Right kidney (tissue), 9 donors: ENCODE measurements around the gene NME4.
"Not testable (repeated sequence)": the region's sequence is repeated elsewhere in the genome, so short reads cannot be mapped to it uniquely, and the experiment has no call there.

Experiments
- DNase-seq: peaks from one replicate; pipeline ENCODE4 v3.0.0-alpha.2; 2016
- long read RNA-seq, 8 donors: transcript quantifications; one replicate each; lab custom pipeline, GENCODE V29; 2026

NME4 gene
- long read RNA-seq, donor 1, transcript NME4-201 (5 exons, 995 nt), result major isoform, 78 of 149 reads
- long read RNA-seq, donor 1, transcript NME4-210 (2 exons, 1,861 nt), result minor isoform, 11 of 149 reads
- long read RNA-seq, donor 1, partial matches to known transcripts, result 49 of 149 reads
- long read RNA-seq, donor 1, other reads (novel, unspliced or antisense), result 7 of 149 reads
- long read RNA-seq, donor 2, transcript NME4-201 (5 exons, 995 nt), result major isoform, 52 of 87 reads
- long read RNA-seq, donor 2, transcript NME4-210 (2 exons, 1,861 nt), result minor isoform, 10 of 87 reads
- long read RNA-seq, donor 2, partial matches to known transcripts, result 17 of 87 reads
- long read RNA-seq, donor 2, other reads (novel, unspliced or antisense), result 5 of 87 reads
- long read RNA-seq, donor 3, transcript NME4-201 (5 exons, 995 nt), result major isoform, 20 of 25 reads
- long read RNA-seq, donor 3, partial matches to known transcripts, result 0 of 25 reads
- long read RNA-seq, donor 3, other reads (novel, unspliced or antisense), result 0 of 25 reads
- long read RNA-seq, donor 4, transcript NME4-201 (5 exons, 995 nt), result major isoform, 35 of 59 reads
- long read RNA-seq, donor 4, partial matches to known transcripts, result 16 of 59 reads
- long read RNA-seq, donor 4, other reads (novel, unspliced or antisense), result 0 of 59 reads
- long read RNA-seq, donor 5, transcript NME4-210 (2 exons, 1,861 nt), result minor isoform, 5 of 92 reads
- long read RNA-seq, donor 5, transcript NME4-201 (5 exons, 995 nt), result major isoform, 60 of 92 reads
- long read RNA-seq, donor 5, partial matches to known transcripts, result 17 of 92 reads
- long read RNA-seq, donor 5, other reads (novel, unspliced or antisense), result 5 of 92 reads
- long read RNA-seq, donor 6, transcript NME4-201 (5 exons, 995 nt), result major isoform, 37 of 109 reads
- long read RNA-seq, donor 6, transcript NME4-210 (2 exons, 1,861 nt), result minor isoform, 13 of 109 reads
- long read RNA-seq, donor 6, partial matches to known transcripts, result 56 of 109 reads
- long read RNA-seq, donor 6, other reads (novel, unspliced or antisense), result 0 of 109 reads
- long read RNA-seq, donor 7, result 0 reads
- long read RNA-seq, donor 8, transcript NME4-210 (2 exons, 1,861 nt), result minor isoform, 9 of 66 reads
- long read RNA-seq, donor 8, transcript NME4-201 (5 exons, 995 nt), result major isoform, 41 of 66 reads
- long read RNA-seq, donor 8, partial matches to known transcripts, result 12 of 66 reads
- long read RNA-seq, donor 8, other reads (novel, unspliced or antisense), result 0 of 66 reads

GRCh38 chr16:397135-397661 is at the start of gene NME4:
Gene NME4, plus strand, starts transcription at chr16:397199. Its CDS starts 24 bp downstream, at chr16:397223.
- DNase-seq, result peak; percentile 80

- no peak for DNase-seq
These were observed 49.8 kb upstream of the NME4 start for GRCh38 chr16:347203-347602.

DNA sequence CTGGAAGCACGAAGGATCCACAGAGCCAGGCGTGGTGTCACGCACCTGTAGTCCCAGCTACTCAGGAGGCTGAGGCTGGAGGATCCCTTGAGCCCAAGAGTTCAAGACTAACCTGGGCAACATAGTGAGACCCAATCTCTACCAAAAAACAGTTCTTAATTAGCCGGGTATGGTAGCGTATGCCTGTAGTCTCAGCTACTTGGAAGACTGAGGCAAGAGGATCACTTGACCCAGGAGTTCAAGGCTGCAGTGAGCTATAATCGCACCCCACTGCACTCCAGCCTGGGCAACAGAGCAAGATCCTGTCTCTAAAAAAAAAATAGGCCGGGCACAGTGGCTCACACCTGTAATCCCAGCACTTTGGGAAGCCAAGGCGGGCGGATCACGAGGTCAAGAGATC is 48.5 kb upstream of the NME4 start:
- not testable (repeated sequence) for DNase-seq

- no peak for DNase-seq
These were observed 47.8 kb upstream of the NME4 start for GRCh38 chr16:349211-349610.

DNA sequence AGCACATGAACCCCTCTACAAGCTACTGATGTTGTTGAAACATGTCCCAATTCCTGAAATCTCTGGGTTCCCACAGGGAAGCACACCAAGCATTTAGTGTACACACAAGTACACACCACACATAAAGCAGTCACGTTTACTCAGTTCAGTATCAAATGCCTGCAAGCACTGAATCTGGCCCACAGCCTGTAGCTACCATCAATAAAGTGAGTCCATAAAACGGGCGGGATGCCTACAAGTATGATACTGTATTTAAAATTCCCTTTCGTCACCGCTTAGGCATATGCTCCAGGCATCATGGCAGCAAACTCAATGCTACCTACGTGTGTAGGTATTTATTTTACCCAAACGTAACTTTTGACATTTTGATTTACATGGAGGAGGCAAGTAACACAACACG is 46.8 kb upstream of the NME4 start:
- no peak for DNase-seq

GRCh38 chr16:351804-352520 is 45.0 kb upstream of the NME4 start:
- DNase-seq, result peak; percentile 57

DNA sequence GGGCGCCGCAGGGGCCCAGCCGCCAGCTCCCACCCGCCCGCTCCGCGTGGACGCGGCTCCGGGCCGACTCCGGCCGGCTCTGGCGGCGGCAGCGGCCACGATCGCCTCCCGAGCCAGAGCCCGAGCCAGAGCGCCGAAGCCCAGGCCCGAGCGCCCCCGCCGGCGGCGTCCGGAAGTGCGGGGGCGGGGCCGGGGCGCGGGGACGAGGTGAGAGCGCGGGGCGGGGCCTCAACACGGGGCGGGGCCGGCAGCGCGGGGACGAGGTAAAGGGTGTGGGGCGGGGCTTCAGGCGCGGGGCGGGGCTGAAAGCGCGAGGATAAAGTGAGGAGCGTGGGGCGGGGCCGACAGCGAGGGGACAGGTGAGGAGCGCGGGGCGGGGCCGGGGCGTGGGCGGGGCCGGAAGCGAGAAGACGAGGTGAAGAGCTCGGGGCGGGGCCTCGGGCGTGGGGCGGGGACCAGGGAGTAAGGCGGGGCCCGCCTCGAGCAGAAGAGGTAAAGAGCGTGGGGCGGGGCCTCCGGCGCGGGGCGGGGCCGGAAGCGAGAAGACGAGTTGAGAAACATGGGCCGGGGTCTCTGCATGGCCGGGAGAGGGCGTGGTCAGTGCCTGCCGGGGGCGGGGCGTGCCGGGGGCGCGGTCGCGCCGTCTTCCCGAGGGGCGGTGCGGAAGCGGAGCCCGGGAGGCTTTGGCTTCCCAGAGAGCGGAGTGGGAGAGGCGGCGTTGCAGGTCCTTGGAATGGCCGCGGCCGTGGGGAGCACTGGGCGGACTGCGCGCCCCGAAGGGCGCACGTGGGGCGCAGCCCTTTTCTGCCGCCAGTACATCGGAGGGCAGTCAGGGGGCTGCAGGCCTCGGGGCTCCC is 44.2 kb upstream of the NME4 start, which contains the start of gene AXIN1:
Gene AXIN1 (minus strand): TSS at position 177 of the 857 bp plus-strand sequence. CDS start 5,698 bp downstream, outside the sequence.
- peak; percentile 83 for DNase-seq

- no peak for DNase-seq
These were observed 43.4 kb upstream of the NME4 start for GRCh38 chr16:353404-354290.

DNA sequence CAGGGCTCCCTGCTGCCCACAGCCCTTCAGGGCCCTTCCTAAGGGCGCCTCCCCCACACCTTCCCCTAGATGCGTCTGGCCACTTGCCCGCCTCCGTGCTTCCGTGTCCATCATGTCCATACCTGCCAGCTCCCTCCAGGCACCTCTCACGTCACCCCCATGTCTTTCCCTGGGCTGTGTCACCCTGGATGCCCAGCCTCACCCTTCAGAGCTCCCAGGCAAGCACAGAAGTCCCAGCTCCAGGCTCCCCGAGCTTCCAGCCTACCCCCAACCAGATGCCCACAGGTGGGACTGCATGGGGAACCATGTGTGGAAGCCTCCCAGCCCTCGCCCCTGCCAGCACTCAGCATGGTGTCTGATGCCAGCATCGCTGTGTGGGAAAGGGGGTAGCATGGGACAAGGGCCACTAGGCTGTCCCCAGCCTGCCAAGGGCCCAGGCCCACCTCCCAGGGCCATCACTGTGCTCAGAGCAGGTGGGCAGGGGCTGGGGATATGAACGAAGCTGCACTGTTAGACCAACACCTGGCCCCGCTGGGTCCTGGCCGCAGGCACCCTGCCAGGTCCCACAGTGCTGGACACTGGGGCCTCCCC is 42.6 kb upstream of the NME4 start:
- no peak for DNase-seq

- DNase-seq, result no peak
These were observed 42.0 kb upstream of the NME4 start for GRCh38 chr16:354971-355461.

DNA sequence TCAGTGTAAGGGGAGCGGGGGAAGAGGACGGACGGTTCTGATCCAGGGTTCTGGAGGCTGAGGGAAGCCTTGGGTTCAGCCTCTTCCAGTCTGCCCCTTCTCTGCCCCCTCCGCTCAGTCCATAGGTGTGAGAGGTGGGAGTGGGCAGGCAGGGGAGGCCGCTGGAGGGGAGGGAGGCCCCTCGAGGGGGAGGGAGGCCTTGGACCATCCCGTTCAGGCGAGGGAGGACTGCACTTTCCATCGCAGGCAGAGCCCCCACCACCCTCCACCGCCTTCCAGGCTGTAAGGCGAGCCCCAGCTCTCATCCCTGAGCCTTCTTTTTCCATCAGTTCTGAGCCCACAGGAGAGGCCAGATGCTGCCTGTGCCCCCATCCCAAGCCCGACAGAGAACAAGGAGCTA is 40.3 kb upstream of the NME4 start:
- DNase-seq, result no peak

DNA sequence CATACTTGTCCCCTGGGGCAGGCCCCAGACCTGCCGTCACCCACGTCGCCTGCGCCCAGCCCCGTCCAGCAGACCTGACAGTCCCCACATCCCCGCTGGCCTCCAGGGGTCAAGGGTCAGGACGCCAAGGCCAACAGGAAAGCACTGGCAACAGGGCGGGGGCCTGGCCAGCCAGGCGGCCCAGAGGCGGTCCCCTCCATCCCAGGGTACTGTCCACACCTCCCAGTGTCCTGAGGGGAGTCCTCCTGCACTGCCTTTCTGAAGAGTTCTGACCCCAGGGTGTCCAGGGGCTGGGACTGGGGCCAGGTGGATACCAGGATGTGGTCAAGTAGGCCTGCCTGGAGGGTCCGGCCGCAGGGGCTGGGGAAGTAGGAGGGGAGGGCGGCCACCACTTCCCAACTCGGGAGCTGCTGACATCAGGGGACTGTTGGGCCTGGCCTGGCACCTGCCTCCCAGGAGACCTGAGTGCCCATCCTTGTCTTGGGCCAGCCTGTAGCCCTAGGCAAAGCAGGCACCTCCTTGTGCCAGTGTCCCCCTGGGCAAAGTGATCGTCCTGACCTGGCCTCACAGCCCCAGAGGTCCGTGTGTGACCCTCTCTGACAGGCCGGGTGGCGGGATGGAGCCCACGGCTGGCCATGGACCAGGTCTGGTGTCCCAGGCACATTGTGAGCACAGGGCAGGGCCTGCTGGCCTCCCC is 37.8 kb upstream of the NME4 start:
- DNase-seq, result no peak

DNA sequence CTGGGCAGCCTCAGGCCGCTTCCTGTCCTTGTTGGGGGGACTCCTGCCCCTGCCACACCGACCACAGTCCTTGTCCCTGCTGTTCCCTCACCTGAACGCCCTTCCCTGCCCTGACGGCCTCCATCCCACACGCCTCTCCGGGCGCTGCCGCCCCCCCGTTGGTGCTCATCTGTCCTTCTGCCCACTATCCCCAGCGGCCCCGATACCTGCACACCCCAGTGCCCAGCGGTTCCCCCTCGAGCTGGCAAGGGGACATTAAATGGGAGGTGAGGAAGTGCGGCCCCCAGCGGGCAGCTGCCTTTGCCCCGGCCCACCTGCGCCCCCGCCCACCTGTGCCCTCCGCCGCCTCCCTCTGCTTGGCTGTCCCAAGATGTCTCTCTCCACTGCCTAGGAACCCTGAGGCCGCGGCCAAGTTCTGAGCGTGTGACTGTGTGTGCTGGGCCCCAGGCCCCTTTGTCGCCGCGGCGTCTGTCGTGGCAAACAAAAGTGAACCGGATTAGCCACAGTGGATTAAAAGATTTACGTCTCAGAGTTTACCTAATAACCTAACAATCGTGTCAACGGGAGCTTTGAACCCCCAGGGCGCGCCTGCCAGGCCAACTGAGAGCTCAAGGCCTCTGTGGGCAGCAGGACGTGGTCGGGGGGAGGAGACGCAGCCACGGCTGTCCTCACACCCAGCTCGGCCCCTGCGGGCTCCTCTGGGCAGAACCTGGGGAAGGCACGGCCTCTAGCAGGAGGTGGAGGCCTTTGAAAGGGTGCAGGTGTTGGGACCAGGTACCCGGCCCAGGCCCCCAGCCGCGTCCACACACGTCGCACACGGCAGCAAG is 36.9 kb upstream of the NME4 start:
- DNase-seq, result no peak

GRCh38 chr16:360698-361336 is 36.2 kb upstream of the NME4 start:
- no peak for DNase-seq

DNA sequence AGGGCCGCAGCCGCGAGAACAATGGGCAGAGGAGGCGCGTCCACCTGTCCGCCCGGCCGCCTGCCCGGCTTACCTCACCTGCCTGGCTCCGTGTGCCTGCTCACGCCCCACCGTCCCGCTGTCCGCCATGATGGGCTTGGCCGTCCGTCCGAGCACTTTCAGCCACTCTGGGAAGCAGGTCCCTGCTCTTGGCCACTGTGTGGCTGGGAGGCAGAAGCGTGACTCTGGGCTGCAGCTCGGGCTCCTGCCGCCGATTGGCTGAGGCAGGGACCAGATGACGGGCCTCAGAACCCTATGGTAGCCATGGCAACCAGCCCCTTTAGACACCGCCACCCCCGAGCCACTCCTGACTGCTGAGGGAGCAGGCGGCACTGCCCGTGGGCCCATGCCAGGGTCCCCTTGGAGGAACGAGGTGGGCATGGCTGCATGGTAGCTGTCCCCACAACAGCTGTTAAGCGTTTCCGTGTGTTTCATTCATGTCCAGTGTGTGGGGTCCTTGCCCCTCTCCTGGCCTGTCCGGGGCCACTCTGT is 35.6 kb upstream of the NME4 start:
- no peak for DNase-seq
